Liver (tissue), 9 donors: ENCODE measurements around the gene NDUFB5. TPM values are rescaled to one million over a fixed set of nuclear protein-coding genes. Genes with fewer than 3 reads are reported as not detected.

Experiments
- DNase-seq: peaks from one replicate; pipeline ENCODE4 v3.0.0-alpha.2; 2017; ENCODE audit warnings: low spot score
- H3K27ac ChIP-seq, 2 donors: one replicate each; pipeline ENCODE4 v1.7.0; 2013; ENCODE audit warnings: inconsistent platforms in 2 of 2, low read length in 2 of 2, control low read depth in 1 of 2, low read depth in 1 of 2, mild to moderate bottlenecking in 1 of 2
- H3K27me3 ChIP-seq, 4 donors: one replicate each; pipeline versions ENCODE4 v1.6.1 to v1.7.0; 2013; ENCODE audit warnings: low read length in 3 of 4, inconsistent platforms in 1 of 4, mild to moderate bottlenecking in 1 of 4, moderate library complexity in 1 of 4; ENCODE audit not compliant: control insufficient read depth in 4 of 4, insufficient read depth in 4 of 4
- H3K36me3 ChIP-seq, 4 donors: one replicate each; pipeline versions ENCODE4 v1.6.1 to v1.7.0; 2013; ENCODE audit warnings: low read length in 3 of 4, mild to moderate bottlenecking in 3 of 4, low read depth in 1 of 4, moderate library complexity in 1 of 4; ENCODE audit not compliant: control insufficient read depth in 4 of 4, insufficient read depth in 3 of 4
- H3K4me1 ChIP-seq, 4 donors: one replicate each; pipeline versions ENCODE4 v1.6.1 to v1.7.0; 2013; ENCODE audit warnings: low read length in 3 of 4, mild to moderate bottlenecking in 3 of 4, moderate library complexity in 1 of 4; ENCODE audit not compliant: control insufficient read depth in 4 of 4, insufficient read depth in 4 of 4
- H3K4me3 ChIP-seq, 3 donors: one replicate each; pipeline versions ENCODE4 v1.6.1 to v1.7.0; 2013; ENCODE audit warnings: low read length in 3 of 3, control low read depth in 1 of 3, low read depth in 1 of 3, mild to moderate bottlenecking in 1 of 3
- H3K9ac ChIP-seq, 2 donors: one replicate each; pipeline ENCODE4 v1.7.0; 2013; ENCODE audit warnings: low read length in 2 of 2, mild to moderate bottlenecking in 2 of 2, moderate library complexity in 2 of 2, control low read depth in 1 of 2, low read depth in 1 of 2
- H3K9me3 ChIP-seq, 4 donors: one replicate each; pipeline versions ENCODE4 v1.6.1 to v1.7.0; 2013; ENCODE audit warnings: low read length in 3 of 4; ENCODE audit not compliant: control insufficient read depth in 4 of 4
- ATF3 ChIP-seq: IDR thresholded peaks from 2 replicates; pipeline ENCODE4 v1.6.1; 2016; ENCODE audit warnings: antibody characterized with exemption
- CTCF ChIP-seq: fragments of 150-350 bp; IDR thresholded peaks from 2 replicates; pipeline ENCODE4 v1.5.1; 2017; ENCODE audit warnings: improper control_type of control experiment, low read depth, low read length; ENCODE audit not compliant: missing input control
- EGR1 ChIP-seq, 2 donors: IDR thresholded peaks; 2 replicates each; pipeline ENCODE4 v1.6.1; 2016 to 2018; ENCODE audit warnings: antibody characterized with exemption in 2 of 2, low read depth in 2 of 2
- FOXA2 ChIP-seq: IDR thresholded peaks from 2 replicates; pipeline ENCODE4 v1.6.1; 2016; ENCODE audit warnings: antibody characterized with exemption
- HNF4A ChIP-seq, 2 donors: conservative IDR thresholded peaks; 2 replicates each; pipeline ENCODE4 v1.6.1; 2016; ENCODE audit warnings: antibody characterized with exemption in 2 of 2, mild to moderate bottlenecking in 2 of 2
- HNF4G ChIP-seq: IDR thresholded peaks from 2 replicates; pipeline ENCODE4 v1.6.1; 2016; ENCODE audit warnings: antibody characterized with exemption
- JUND ChIP-seq, 2 donors: IDR thresholded peaks; 2 replicates each; pipeline ENCODE4 v1.6.1; 2016; ENCODE audit warnings: antibody characterized with exemption in 2 of 2
- NR2F2 ChIP-seq: IDR thresholded peaks from 2 replicates; pipeline ENCODE4 v1.6.1; 2016; ENCODE audit warnings: antibody characterized with exemption
- RAD21 ChIP-seq, 2 donors: IDR thresholded peaks; 2 replicates each; pipeline ENCODE4 v1.6.1; 2016; ENCODE audit warnings: antibody characterized with exemption in 2 of 2, mild to moderate bottlenecking in 2 of 2
- REST ChIP-seq: IDR thresholded peaks from 2 replicates; pipeline ENCODE4 v1.6.1; 2016; ENCODE audit warnings: antibody characterized with exemption, mild to moderate bottlenecking
- RXRA ChIP-seq, 2 donors: IDR thresholded peaks; 2 replicates each; pipeline ENCODE4 v1.6.1; 2017 to 2018; ENCODE audit warnings: antibody characterized with exemption in 2 of 2, mild to moderate bottlenecking in 1 of 2
- SP1 ChIP-seq: IDR thresholded peaks from 2 replicates; pipeline ENCODE4 v1.6.1; 2018; ENCODE audit warnings: antibody characterized with exemption, mild to moderate bottlenecking
- TAF1 ChIP-seq: conservative IDR thresholded peaks from 2 replicates; pipeline ENCODE4 v1.6.1; 2016; ENCODE audit warnings: antibody characterized with exemption, mild to moderate bottlenecking
- ZBTB33 ChIP-seq: IDR thresholded peaks from 2 replicates; pipeline ENCODE4 v1.6.1; 2016; ENCODE audit warnings: antibody characterized with exemption
- WGBS: extraction: QIAGEN DNeasy Blood & Tissue Kit; methylation state at CpG from one replicate; pipeline ENCODE4 v1.1.7; 2013; 5-methylcytosine and 5-hydroxymethylcytosine counted together
- polyA plus RNA-seq, 2 donors: library from polyadenylated mRNA; stranded (reverse) in 1 of 2; unstranded in 1 of 2; fragments of 200-250 nt in 1 of 2; fragments of >200 nt in 1 of 2; fragmentation: Nextera tagmentation in 1 of 2; extraction: Ambion mirVana in 1 of 2; gene quantifications; one replicate each; pipeline versions ENCODE4 v1.2.1 to v1.2.3, GENCODE V29; 2013 to 2015
- total RNA-seq, 2 donors: library from RNA; depleted of rRNA; stranded (reverse); fragments of >200 nt; gene quantifications; one replicate each; pipeline ENCODE4 v1.2.3, GENCODE V29; 2014
- donor health status: healthy.
- donor health status: healthy.
- donor health status: healthy.
- donor health status: healthy.
- donor health status: healthy.

NDUFB5 gene
- total and polyA plus RNA-seq, 4 donors = 43.4 to 92.8 (median 47.6) TPM

GRCh38 chr3:179658606-179659005 is 54.0 kb downstream of the NDUFB5 start (continued):
- TF ChIP-seq CTCF (no peak), TAF1 (no peak)

- no peaks in the 10 kb centered on the region for H3K9me3 ChIP-seq
- no peaks in the 10 kb centered on the region for H3K27me3 ChIP-seq
- no peak for DNase-seq
- no peak overlapping the region for H3K9ac ChIP-seq
- H3K36me3 ChIP-seq = no peaks in the 10 kb centered on the region
- WGBS = 94% methylated on average over 3 of the region's 3 CpGs
- no peak overlapping the region for H3K4me3 ChIP-seq
- no peaks in the 10 kb centered on the region for H3K4me1 ChIP-seq
- H3K27ac ChIP-seq = no peak overlapping the region
- TF ChIP-seq SP1 = no peak
- no peak for TF ChIP-seq CTCF
- no peak for TF ChIP-seq RXRA (IDR thresholded peaks at IDR 0.05)
- TF ChIP-seq REST = no peak
- no peak for TF ChIP-seq RAD21 (IDR thresholded peaks at IDR 0.05)
- TF ChIP-seq EGR1 (IDR thresholded peaks at IDR 0.05; ENCODE audit: low read depth in 2 of 2) = no peak
- no peak for TF ChIP-seq JUND (IDR thresholded peaks at IDR 0.05)
- TF ChIP-seq ATF3 = no peak
- no peak for TF ChIP-seq FOXA2
- no peak for TF ChIP-seq TAF1
- no peak for TF ChIP-seq ZBTB33
- TF ChIP-seq NR2F2 = no peak
- TF ChIP-seq HNF4A (conservative IDR thresholded peaks at IDR 0.05) = no peak
- no peak for TF ChIP-seq HNF4G
Observed at GRCh38 chr3:179660872-179661271, 56.3 kb downstream of the NDUFB5 start.
